ACHN (cell line): Measurements from ENCODE around the gene LRP5.

Experiments used
- DNase-seq: peaks from one replicate; pipeline ENCODE4 v3.0.0-alpha.2; 2015
- in situ Hi-C: cut with HindIII; loops from 2 replicates; pipeline ENCODE4 v1.10.0; 2017; ENCODE audit warnings: low sequenced_read_pairs, low pct_ligation_motif_present, low pct_unique_long_range_greater_than_20kb

LRP5 gene

GRCh38 chr11:68324695-68325094 is 12.3 kb downstream of the LRP5 start:
- in situ Hi-C loops = no loop called here
- DNase-seq = no peak

- in situ Hi-C loops = no loop called here
- DNase-seq = no peak
These were observed 13.0 kb downstream of the LRP5 start for GRCh38 chr11:68325183-68325906.

- DNase-seq = no peak
- in situ Hi-C loops = no loop called here
These were observed 13.5 kb downstream of the LRP5 start for GRCh38 chr11:68325907-68326220.

- DNase-seq = no peak
- in situ Hi-C loops = no loop called here
These were observed 14.2 kb downstream of the LRP5 start for GRCh38 chr11:68326334-68327215.

- no peak for DNase-seq
- in situ Hi-C loops = no loop called here
These were observed 15.4 kb downstream of the LRP5 start for GRCh38 chr11:68327586-68328370.

- DNase-seq = no peak
- in situ Hi-C loops = no loop called here
These were observed 16.1 kb downstream of the LRP5 start for GRCh38 chr11:68328374-68329091.

GRCh38 chr11:68329536-68329935 is 17.1 kb downstream of the LRP5 start:
- in situ Hi-C loops = no loop called here
- DNase-seq = no peak

- in situ Hi-C loops = no loop called here
- DNase-seq = no peak
These were observed 17.7 kb downstream of the LRP5 start for GRCh38 chr11:68329978-68330699.

- DNase-seq = no peak
- in situ Hi-C loops = no loop called here
These were observed 18.4 kb downstream of the LRP5 start for GRCh38 chr11:68330700-68331337.

GRCh38 chr11:68331338-68331947 is 19.1 kb downstream of the LRP5 start:
- in situ Hi-C loops = no loop called here
- DNase-seq = no peak

GRCh38 chr11:68332186-68332585 is 19.8 kb downstream of the LRP5 start:
- in situ Hi-C loops = no loop called here

GRCh38 chr11:68333173-68333572 is 20.8 kb downstream of the LRP5 start:
- no peak for DNase-seq
- in situ Hi-C loops = no loop called here

More at GRCh38 chr11:68332186-68332585, 19.8 kb downstream of the LRP5 start:
- DNase-seq = no peak

GRCh38 chr11:68334923-68335322 is 22.5 kb downstream of the LRP5 start:
- DNase-seq = no peak
- in situ Hi-C loops = no loop called here

- in situ Hi-C loops = no loop called here
- DNase-seq = no peak
These were observed 23.3 kb downstream of the LRP5 start for GRCh38 chr11:68335683-68336082.

- DNase-seq = no peak
- in situ Hi-C loops = no loop called here
These were observed 24.3 kb downstream of the LRP5 start for GRCh38 chr11:68336716-68337115.

- in situ Hi-C loops = no loop called here
- DNase-seq = no peak
These were observed 25.0 kb downstream of the LRP5 start for GRCh38 chr11:68337399-68337835.

- in situ Hi-C loops = no loop called here
These were observed 25.8 kb downstream of the LRP5 start for GRCh38 chr11:68338051-68338780.

More at GRCh38 chr11:68338051-68338780, 25.8 kb downstream of the LRP5 start:
- no peak for DNase-seq
